WI38 (cell line): ENCODE measurements around the gene ATP11A.
"Not testable (repeated sequence)": the region's sequence is repeated elsewhere in the genome, so short reads cannot be mapped to it uniquely, and the experiment has no call there.

Source experiments
- H3K4me3 ChIP-seq: 2 replicates; pipeline ENCODE4 v1.5.1; 2011; ENCODE audit warnings: low read depth, mild to moderate bottlenecking, control low read depth, low read length
- TF ChIP-seq, protein P1 (sequence below): IDR thresholded peaks from 2 replicates; pipeline ENCODE4 v1.5.1; 2012; ENCODE audit warnings: low read depth, mild to moderate bottlenecking, control low read depth, low read length

ATP11A gene

DNA sequence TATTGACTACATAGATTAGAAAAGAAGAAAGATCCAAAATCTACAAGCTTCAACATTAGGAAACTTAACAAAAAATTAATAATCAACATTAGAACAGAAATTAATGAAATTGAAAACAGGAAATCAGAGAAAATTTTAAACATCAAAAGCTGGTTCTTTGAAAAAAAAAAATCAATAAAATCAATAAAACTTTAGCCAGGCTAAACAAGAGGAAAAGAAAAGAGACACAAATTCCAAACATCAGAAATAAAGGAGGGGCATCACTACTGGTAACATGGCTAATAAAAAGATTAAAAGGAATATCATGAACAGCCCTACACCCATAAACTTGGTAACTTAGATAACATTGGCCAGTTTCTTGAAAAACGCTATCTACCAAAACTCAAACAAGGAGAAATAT lies 110.2 kb downstream of the ATP11A start:
- H3K4me3 ChIP-seq, result no peak overlapping the region
- TF ChIP-seq, protein P1, sequence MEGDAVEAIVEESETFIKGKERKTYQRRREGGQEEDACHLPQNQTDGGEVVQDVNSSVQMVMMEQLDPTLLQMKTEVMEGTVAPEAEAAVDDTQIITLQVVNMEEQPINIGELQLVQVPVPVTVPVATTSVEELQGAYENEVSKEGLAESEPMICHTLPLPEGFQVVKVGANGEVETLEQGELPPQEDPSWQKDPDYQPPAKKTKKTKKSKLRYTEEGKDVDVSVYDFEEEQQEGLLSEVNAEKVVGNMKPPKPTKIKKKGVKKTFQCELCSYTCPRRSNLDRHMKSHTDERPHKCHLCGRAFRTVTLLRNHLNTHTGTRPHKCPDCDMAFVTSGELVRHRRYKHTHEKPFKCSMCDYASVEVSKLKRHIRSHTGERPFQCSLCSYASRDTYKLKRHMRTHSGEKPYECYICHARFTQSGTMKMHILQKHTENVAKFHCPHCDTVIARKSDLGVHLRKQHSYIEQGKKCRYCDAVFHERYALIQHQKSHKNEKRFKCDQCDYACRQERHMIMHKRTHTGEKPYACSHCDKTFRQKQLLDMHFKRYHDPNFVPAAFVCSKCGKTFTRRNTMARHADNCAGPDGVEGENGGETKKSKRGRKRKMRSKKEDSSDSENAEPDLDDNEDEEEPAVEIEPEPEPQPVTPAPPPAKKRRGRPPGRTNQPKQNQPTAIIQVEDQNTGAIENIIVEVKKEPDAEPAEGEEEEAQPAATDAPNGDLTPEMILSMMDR, result no peak

DNA sequence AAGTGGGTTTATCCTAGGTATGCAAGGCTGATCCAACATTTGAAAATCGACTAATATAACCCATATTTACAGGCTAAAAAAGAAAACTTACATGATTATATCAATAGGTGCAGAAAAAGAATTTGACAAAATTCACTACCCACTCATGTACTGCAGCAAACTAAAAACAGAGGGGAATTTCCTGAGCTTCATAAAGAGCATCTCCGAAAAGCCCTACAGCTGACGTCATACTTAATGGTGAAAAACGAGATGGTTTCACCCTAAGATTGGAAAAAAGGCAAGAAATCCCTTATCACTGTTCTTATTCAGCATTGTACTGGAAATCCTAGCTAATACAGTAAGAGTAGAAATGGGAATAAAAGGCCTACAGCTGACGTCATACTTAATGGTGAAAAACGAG lies 111.0 kb downstream of the ATP11A start:
- H3K4me3 ChIP-seq, result not testable (repeated sequence)

DNA sequence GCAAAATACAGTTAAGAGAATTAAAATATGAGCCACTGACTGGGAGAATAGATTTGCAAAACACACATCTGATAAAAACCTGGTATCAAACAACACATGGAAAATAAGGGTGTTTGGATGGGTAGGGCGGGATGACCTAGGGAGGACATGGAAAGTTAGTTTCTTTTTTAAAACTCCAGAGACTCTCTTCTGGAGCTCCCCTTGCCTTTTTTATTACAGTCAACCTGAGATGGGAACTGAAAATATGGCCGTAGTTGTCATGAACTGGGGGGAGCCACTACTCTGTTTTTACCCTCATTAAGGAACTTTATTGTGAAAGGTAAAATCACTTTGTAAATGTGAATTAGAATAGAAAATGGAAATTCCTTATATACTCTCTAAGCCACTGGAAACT lies 113.0 kb downstream of the ATP11A start:
- H3K4me3 ChIP-seq, result no peak overlapping the region
- TF ChIP-seq, protein P1, result no peak

DNA sequence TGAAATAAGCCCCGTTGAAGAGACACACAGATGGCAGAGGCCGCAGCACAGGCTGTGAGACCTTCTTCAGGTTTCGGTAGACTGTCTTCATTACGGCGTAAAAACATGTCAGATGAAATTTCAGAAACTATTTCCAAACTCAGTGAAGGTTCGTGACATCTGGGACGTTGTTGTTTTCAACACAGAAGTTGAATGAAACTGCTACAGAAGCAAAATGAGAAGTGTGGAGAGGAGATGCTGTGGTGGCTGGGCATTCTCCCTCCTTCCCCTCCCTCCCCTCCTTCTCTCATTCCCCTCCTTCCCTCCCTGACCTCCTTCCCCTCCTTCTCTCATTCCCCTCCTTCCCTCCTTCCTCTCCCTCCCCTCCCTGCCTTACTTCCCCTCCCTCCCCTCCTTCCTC lies 113.6 kb downstream of the ATP11A start:
- no peak overlapping the region for H3K4me3 ChIP-seq
- TF ChIP-seq, protein P1, result no peak

DNA sequence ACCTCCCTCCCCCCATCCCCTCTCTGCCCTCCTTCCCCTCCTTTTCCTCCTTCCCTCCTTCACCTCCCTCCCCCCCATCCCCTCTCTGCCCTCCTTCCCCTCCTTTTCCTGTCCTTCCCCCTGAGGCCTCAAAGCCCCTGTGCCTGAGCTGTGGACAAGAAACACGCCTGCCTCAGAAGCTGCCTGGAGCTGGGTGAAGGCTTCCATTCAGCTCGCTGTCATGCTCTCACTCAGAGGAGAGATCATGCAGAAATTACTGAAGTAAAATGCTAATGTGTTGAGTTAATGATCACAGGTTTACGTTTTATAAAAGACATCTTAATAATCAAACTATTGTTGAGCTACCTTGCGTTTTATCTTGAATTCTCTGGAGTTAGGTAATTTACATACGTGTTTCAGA lies 114.5 kb downstream of the ATP11A start:
- H3K4me3 ChIP-seq, result no peak overlapping the region
- TF ChIP-seq, protein P1, result no peak

DNA sequence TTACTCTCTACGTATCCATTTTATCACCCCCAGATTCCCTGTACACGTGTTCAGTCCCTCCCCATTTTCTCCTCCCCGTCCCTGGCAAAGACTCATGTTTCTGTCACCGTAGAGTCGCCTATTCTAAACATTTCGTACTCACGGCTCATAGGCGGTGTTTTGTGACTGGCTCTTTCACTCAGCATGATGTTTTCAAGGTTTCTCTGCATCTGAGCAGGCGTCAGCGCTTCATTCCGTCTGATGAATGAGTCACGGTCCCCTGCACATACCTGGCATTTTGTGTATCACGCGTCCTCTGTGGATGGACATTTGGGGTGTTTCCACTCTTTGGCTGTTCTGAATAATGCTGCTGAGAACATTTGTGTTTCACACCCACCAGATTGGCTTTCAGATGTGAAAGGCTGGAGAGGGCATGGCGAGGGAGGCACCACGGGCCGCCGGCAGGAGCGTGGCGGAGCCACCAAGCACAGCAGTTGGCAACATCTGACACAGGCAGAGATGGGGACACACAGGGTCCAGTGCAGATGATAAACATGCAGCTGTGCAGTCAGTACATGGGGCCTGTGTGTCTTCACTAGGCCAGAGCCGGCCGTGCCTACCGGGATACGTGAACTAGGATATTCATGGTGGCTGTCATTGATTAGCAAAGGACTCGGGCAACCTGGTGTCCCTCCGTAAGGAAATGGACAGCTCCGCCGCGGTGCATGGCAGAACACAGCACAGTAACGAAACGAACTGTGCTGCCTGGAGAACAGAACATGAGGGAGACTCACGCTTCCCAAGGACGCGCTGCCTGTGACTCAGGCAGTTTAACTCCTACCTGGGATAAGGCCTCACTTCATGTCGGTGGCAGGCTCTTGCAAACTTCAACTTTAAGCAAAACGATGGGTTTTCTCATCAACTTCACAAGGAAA lies 117.2 kb downstream of the ATP11A start:
- TF ChIP-seq, protein P1, result no peak

DNA sequence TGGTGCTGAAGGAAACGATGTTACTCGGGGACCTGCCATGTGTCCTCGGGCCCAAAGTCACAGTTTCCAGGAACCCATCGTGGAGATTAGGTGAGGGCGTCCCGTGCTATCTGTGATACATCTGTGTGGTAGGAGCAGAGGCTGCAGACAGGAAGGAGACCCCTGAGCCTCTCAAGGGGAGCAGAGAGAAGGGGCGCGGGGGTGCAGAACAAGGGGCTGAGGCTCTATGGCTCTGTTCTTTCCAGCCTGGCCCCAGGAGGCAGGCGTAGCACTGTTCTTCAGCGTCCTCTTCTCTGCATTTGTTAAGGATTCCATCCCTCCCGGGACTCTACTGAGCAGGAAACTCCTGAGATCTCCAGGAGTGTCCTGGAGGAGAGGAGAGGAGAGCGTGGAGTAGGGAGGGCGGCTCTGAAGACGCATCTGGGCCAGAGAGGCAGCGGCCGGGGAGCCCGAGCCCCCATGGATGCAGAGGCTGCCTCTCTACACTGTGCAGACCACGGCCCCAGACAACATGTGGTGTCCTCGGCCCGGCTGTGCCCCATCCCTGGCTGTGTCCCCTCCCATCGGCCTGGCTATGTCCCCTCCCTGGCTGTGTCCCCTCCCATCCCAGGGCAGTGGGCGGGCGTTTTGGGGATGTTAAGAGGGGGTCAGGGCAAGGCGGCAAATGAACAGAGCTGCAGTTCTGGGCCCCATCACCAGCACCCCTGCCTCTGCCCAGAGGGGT lies 118.0 kb downstream of the ATP11A start:
- TF ChIP-seq, protein P1, result no peak

More for the DNA sequence above, 117.2 kb downstream of the ATP11A start:
- no peak overlapping the region for H3K4me3 ChIP-seq

More for the DNA sequence above, 118.0 kb downstream of the ATP11A start:
- no peak overlapping the region for H3K4me3 ChIP-seq
